HCT116 (cell line): ENCODE results near the gene CCDC82. TPM values are rescaled to one million over a fixed set of nuclear protein-coding genes. Genes with fewer than 3 reads are reported as not detected.

ENCODE experiments used
- ATAC-seq: fragments of 200-7000 bp; cut with Tn5 transposase; 2 replicates; pipeline ENCODE4 v1.9.1; 2020; ENCODE audit warnings: mild to moderate bottlenecking, moderate library complexity
- BruUV-seq: library from RNA; stranded (reverse); fragments of 400-500 nt; replicated peaks from 2 replicates; lab custom pipeline; 2021; lab: Mats Ljungman, UMichigan
- CTCF ChIA-PET: fragments of 300-600 bp; sonication (Branson Sonifier 250); formaldehyde crosslinking; loops from one replicate; lab custom pipeline; 2021; ENCODE audit warnings: antibody characterized with exemption; lab: Charles Lee
- POLR2A ChIA-PET: fragments of 300-600, 350-600 bp; sonication (Branson Sonifier 250); formaldehyde crosslinking; loops from one replicate; lab custom pipeline; 2021; ENCODE audit warnings: antibody characterized with exemption; lab: Charles Lee
- RAD21 ChIA-PET, 2 experiments: fragments of 300-600 bp; sonication (Branson Sonifier 250); formaldehyde crosslinking; loops; one replicate each; lab custom pipeline; 2023; ENCODE audit warnings: low total read pairs in 2 of 2; ENCODE audit not compliant: uncharacterized antibody in 2 of 2, unreplicated experiment in 2 of 2, low non-redundant PET in 1 of 2; lab: Charles Lee
- DNase-seq: peaks from one replicate; pipeline ENCODE4 v3.0.0-alpha.2; 2010; ENCODE audit warnings: low read depth, low spot score
- H2AFZ ChIP-seq: fragments of 200-600 bp; shearing (Covaris generic), sonication (generic); 2 replicates; pipeline ENCODE4 v1.6.1; 2017; ENCODE audit warnings: low read depth, mixed run types, mixed read lengths, antibody characterized with exemption, low read length; ENCODE audit not compliant: poor library complexity, severe bottlenecking
- H3K27ac ChIP-seq: 2 replicates; pipeline ENCODE4 v1.5.1; 2012; ENCODE audit warnings: low read depth, low read length
- H3K27me3 ChIP-seq: fragments of 200-600 bp; sonication (generic); 2 replicates; pipeline ENCODE4 v1.6.1; 2016; ENCODE audit warnings: mixed run types, low read length, mixed read lengths; ENCODE audit not compliant: insufficient read depth
- H3K36me3 ChIP-seq, 2 experiments: fragments of 200-500 bp in 1 of 2; fragments of 200-600 bp in 1 of 2; sonication (Bioruptor generic) in 1 of 2; sonication (generic) in 1 of 2; 2 replicates each; pipeline versions ENCODE4 v1.5.1 to v1.6.1; 2014 to 2016; ENCODE audit warnings: low read length in 2 of 2, inconsistent platforms in 1 of 2, mixed read lengths in 1 of 2, mixed run types in 1 of 2; ENCODE audit not compliant: insufficient read depth in 2 of 2, control insufficient read depth in 1 of 2
- H3K4me1 ChIP-seq, 2 experiments: fragments of 200-600 bp in 1 of 2; sonication (generic) in 1 of 2; 2 replicates each; pipeline versions ENCODE4 v1.5.1 to v1.6.1; 2012 to 2017; ENCODE audit warnings: low read length in 2 of 2, inconsistent platforms in 1 of 2, mild to moderate bottlenecking in 1 of 2, mixed read lengths in 1 of 2, mixed run types in 1 of 2, moderate library complexity in 1 of 2; ENCODE audit not compliant: insufficient read depth in 2 of 2, control insufficient read depth in 1 of 2
- H3K4me2 ChIP-seq: fragments of 200-600 bp; sonication (generic); 2 replicates; pipeline ENCODE4 v1.6.1; 2017; ENCODE audit warnings: mixed run types, low read length, mixed read lengths
- H3K4me3 ChIP-seq, 2 experiments: fragments of 200-600 bp in 1 of 2; sonication (generic) in 1 of 2; replicated peaks in 1 of 2; 2 replicates each; pipeline ENCODE4 v1.5.1; 2011 to 2016; ENCODE audit warnings: low read length in 2 of 2, control low read depth in 1 of 2, low read depth in 1 of 2, mild to moderate bottlenecking in 1 of 2, mixed read lengths in 1 of 2, mixed run types in 1 of 2
- H3K79me2 ChIP-seq: fragments of 200-600 bp; sonication (generic); 2 replicates; pipeline ENCODE4 v1.6.1; 2017; ENCODE audit warnings: mild to moderate bottlenecking, mixed run types, low read length, moderate library complexity, mixed read lengths; ENCODE audit not compliant: insufficient read depth
- H3K9ac ChIP-seq: fragments of 200-600 bp; sonication (generic); 2 replicates; pipeline ENCODE4 v1.6.1; 2016; ENCODE audit warnings: low read length, mixed read lengths
- H3K9me2 ChIP-seq: fragments of 200-600 bp; sonication (generic), shearing (Covaris generic); 2 replicates; pipeline ENCODE4 v1.6.1; 2017; ENCODE audit warnings: mixed run types, mild to moderate bottlenecking, moderate library complexity; ENCODE audit not compliant: insufficient read depth
- H3K9me3 ChIP-seq, 2 experiments: fragments of 200-500 bp in 1 of 2; fragments of 200-600 bp in 1 of 2; sonication (Bioruptor generic) in 1 of 2; sonication (generic) in 1 of 2; 2 replicates each; pipeline ENCODE4 v1.6.1; 2014 to 2017; ENCODE audit warnings: low read length in 2 of 2, mixed read lengths in 2 of 2, inconsistent platforms in 1 of 2, low read depth in 1 of 2, mild to moderate bottlenecking in 1 of 2, mixed run types in 1 of 2, moderate library complexity in 1 of 2; ENCODE audit not compliant: control insufficient read depth in 1 of 2, insufficient read depth in 1 of 2
- H4K20me1 ChIP-seq: fragments of 200-600 bp; sonication (generic), shearing (Covaris generic); 2 replicates; pipeline ENCODE4 v1.6.1; 2017; ENCODE audit warnings: mixed run types, mild to moderate bottlenecking, moderate library complexity; ENCODE audit not compliant: insufficient read depth
- EGR1 ChIP-seq: IDR thresholded peaks from 2 replicates; pipeline ENCODE4 v1.6.1; 2012; ENCODE audit warnings: low read depth
- JUND ChIP-seq: IDR thresholded peaks from 2 replicates; pipeline ENCODE4 v1.6.1; 2012
- POLR2A ChIP-seq: IDR thresholded peaks from 2 replicates; pipeline ENCODE4 v1.7.0; 2011; ENCODE audit warnings: borderline replicate concordance; ENCODE audit not compliant: insufficient read depth, insufficient read length; ENCODE audit errors: extremely low read depth
- POLR2AphosphoS5 ChIP-seq: IDR thresholded peaks from 2 replicates; pipeline ENCODE4 v1.6.1; 2011; ENCODE audit warnings: mild to moderate bottlenecking, low read depth, low read length, moderate library complexity
- RAD21 ChIP-seq: IDR thresholded peaks from 2 replicates; pipeline ENCODE4 v1.6.1; 2012; ENCODE audit warnings: low read depth, mild to moderate bottlenecking
- SIN3A ChIP-seq: IDR thresholded peaks from 2 replicates; pipeline ENCODE4 v1.6.1; 2012; ENCODE audit warnings: low read depth
- SRF ChIP-seq: IDR thresholded peaks from 2 replicates; pipeline ENCODE4 v1.6.1; 2012; ENCODE audit warnings: low read depth
- TCF7L2 ChIP-seq: IDR thresholded peaks from 2 replicates; pipeline ENCODE4 v1.7.0; 2011; ENCODE audit warnings: borderline replicate concordance, inconsistent platforms; ENCODE audit not compliant: insufficient read depth, insufficient read length; ENCODE audit errors: extremely low read depth
- ZFX ChIP-seq: fragments of 450-650 bp; IDR thresholded peaks from 2 replicates; pipeline ENCODE4 v1.6.1; 2017
- intact Hi-C: fragments of 100-400 bp; cut with micrococcal nuclease; formaldehyde crosslinking; loops from 2 replicates; pipeline ENCODE4 v1.10.0; 2022
- total RNA-seq: library from RNA; stranded (reverse); gene quantifications from one replicate; pipeline ENCODE4 v1.2.1, GENCODE V29; 2021; ENCODE audit not compliant: unreplicated experiment
- TF ChIP-seq, protein P1 (sequence below): IDR thresholded peaks from 2 replicates; pipeline ENCODE4 v1.6.1; 2012

Gene CCDC82
- total RNA-seq, 1 experiment from 2014 or later = 11.2 TPM

DNA sequence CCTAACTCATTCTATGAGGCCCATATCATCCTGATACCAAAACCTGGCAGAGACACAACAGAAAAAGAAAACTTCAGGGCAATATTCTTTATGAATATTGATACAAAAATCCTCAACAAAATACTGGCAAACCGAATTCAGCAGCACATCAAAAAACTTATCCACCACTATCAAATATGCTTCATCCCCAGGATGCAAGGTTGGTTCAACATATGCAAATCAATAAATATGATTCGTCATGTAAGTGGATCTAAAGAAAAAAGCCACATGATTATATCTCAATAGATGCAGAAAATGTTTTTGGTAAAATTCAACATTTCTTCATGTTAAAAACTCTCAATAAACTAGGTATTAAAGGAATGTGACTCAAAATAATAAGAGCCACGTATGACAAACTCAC lies 41.0 kb upstream of the CCDC82 start (continued):
- TF ChIP-seq ZFX (no peak), RAD21 (no peak), JUND (no peak), POLR2A (no peak), POLR2AphosphoS5 (no peak)

DNA sequence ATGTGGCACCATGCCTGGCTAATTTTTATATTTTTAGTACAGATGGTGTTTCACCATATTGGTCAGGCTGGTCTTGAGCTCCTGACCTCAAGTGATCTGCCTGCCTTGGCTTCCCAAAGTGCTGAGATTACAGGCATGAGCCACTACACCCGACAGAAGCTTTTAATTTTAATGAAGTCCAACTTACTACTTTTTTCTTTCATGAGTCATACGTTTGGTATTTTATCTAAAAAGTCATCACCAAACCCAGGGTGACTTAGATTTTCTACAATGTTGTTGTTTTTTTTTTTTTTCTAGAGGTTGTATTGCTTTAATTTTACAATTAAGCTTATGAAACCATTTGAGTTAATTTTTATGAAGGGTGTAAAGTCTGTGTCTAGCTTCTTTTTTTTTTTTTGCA lies 35.0 kb upstream of the CCDC82 start:
- Histone ChIP-seq H3K36me3 (no peaks in the 10 kb centered on the region), H3K9me3 (no peaks in the 10 kb centered on the region), H2AFZ (no peak overlapping the region), H3K4me3 (no peak overlapping the region), H3K27me3 (no peaks in the 10 kb centered on the region), H3K79me2 (no peaks in the 10 kb centered on the region), H3K4me2 (no peak overlapping the region), H3K4me1 (0 out of 4 replicates have a peak, but pooled peaks cover 0 to 3% of the 10 kb centered on the region in 2 experiments), H4K20me1 (no peaks in the 10 kb centered on the region), H3K9me2 (no peaks in the 10 kb centered on the region), H3K27ac (no peak overlapping the region), H3K9ac (no peak overlapping the region)
- ChIA-PET CTCF (interaction anchor here (0.6 to 3.9 kb wide), 9 partner anchors 31 to 1671 kb away, joined by 3 to 29 read pairs (median 6); no protein-coding TSS in a partner anchor), RAD21 (interaction anchor here in 1 of 2 experiments (0.7 kb wide), 1 partner anchor 573 kb away, joined by 3 read pairs; no protein-coding TSS in a partner anchor), POLR2A (interaction anchor here (0.7 kb wide), 1 partner anchor 1915 kb away, joined by 3 read pairs; no protein-coding TSS in a partner anchor)
- no peak for DNase-seq
- no peak for TF ChIP-seq TCF7L2
- no peak for TF ChIP-seq SIN3A
- BruUV-seq = no TSS peak
- ATAC-seq = no peak
- intact Hi-C loops = loop anchor here (5.0 to 10.0 kb wide), 4 partner anchors 660 to 1910 kb away; partner anchors contain the start of genes C11orf97 and SRSF8

DNA sequence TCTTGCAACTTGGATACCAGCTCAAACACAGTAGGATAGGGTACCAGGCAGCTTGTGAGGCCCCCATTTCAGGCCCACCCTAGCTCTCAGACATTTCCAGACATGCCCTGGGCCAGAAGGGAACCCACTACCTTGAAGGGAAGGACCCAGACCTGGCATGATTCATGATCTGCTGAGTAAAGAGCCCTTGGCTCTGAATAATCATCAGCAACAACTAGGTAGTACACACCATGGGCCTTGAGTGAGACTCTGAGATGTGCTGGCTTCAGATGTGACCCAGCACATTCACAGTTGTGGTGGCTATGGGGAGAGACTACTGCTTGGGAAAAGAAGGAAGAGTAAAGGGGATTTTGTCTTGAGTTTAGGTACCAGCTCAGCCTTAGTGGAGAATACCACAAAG lies 23.7 kb upstream of the CCDC82 start:
- ChIA-PET CTCF (no interaction called here), RAD21 (no interaction called here), POLR2A (no interaction called here)
- intact Hi-C loops = no loop called here
- Histone ChIP-seq H3K36me3 (no peaks in the 10 kb centered on the region), H3K27me3 (no peaks in the 10 kb centered on the region), H3K4me2 (no peak overlapping the region), H3K9ac (no peak overlapping the region), H3K9me3 (no peaks in the 10 kb centered on the region), H2AFZ (no peak overlapping the region), H3K9me2 (no peaks in the 10 kb centered on the region), H3K4me3 (no peak overlapping the region), H4K20me1 (no peaks in the 10 kb centered on the region), H3K4me1 (no peaks in the 10 kb centered on the region), H3K27ac (no peak overlapping the region), H3K79me2 (no peaks in the 10 kb centered on the region)
- ATAC-seq (no peak), DNase-seq (no peak)
- TF ChIP-seq POLR2A (no peak), EGR1 (no peak), POLR2AphosphoS5 (no peak), RAD21 (no peak), TCF7L2 (no peak), SRF (no peak)
- TF ChIP-seq, protein P1, sequence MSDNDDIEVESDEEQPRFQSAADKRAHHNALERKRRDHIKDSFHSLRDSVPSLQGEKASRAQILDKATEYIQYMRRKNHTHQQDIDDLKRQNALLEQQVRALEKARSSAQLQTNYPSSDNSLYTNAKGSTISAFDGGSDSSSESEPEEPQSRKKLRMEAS = no peak
- BruUV-seq = no TSS peak
